IMR-90 (cell line): ENCODE data around the gene SP8. TPM values are rescaled to one million over a fixed set of nuclear protein-coding genes. Genes with fewer than 3 reads are reported as not detected.

ENCODE experiments used
- ATAC-seq: fragments of 200-7000 bp; cut with Tn5 transposase; 2 replicates; pipeline ENCODE4 v1.9.1; 2020; ENCODE audit warnings: low read depth, mild to moderate bottlenecking, moderate library complexity
- BruUV-seq: library from RNA; stranded (reverse); fragments of 400-500 nt; replicated peaks from 2 replicates; lab custom pipeline; 2021; lab: Mats Ljungman, UMichigan
- CTCF ChIA-PET: fragments of 300-600 bp; formaldehyde crosslinking; extraction: SDS; loops from one replicate; lab custom pipeline; 2021; ENCODE audit warnings: antibody characterized with exemption; lab: Yijun Ruan, JAX
- POLR2A ChIA-PET: fragments of 300-600 bp; sonication (Branson Sonifier 250); formaldehyde crosslinking; loops from one replicate; lab custom pipeline; 2022; ENCODE audit warnings: antibody characterized with exemption; ENCODE audit not compliant: unreplicated experiment; lab: Charles Lee
- DNase-seq: peaks from one replicate; pipeline ENCODE4 v3.0.0; 2013
- H2AFZ ChIP-seq: replicated peaks from 2 replicates; pipeline ENCODE3; 2013; ENCODE audit warnings: low read length, mild to moderate bottlenecking; ENCODE audit not compliant: poor library complexity
- H2AK5ac ChIP-seq: 2 replicates; pipeline ENCODE4 v1.6.1; 2013; ENCODE audit warnings: low read depth, low read length, inconsistent platforms
- H2AK9ac ChIP-seq: replicated peaks from 2 replicates; pipeline ENCODE3; 2013; ENCODE audit warnings: mild to moderate bottlenecking, low read depth, low read length, moderate library complexity; ENCODE audit not compliant: poor library complexity
- H2BK120ac ChIP-seq: 2 replicates; pipeline ENCODE4 v1.6.1; 2013; ENCODE audit warnings: low read depth, low read length, inconsistent platforms
- H2BK15ac ChIP-seq: 3 replicates; pipeline ENCODE4 v1.6.1; 2013; ENCODE audit warnings: low read depth, low read length, inconsistent platforms
- H2BK20ac ChIP-seq: 2 replicates; pipeline ENCODE4 v1.6.1; 2013; ENCODE audit warnings: low read depth, mild to moderate bottlenecking, inconsistent platforms, low read length, moderate library complexity
- H2BK5ac ChIP-seq: 2 replicates; pipeline ENCODE4 v1.6.1; 2013; ENCODE audit warnings: mild to moderate bottlenecking, low read depth, low read length, inconsistent platforms; ENCODE audit not compliant: poor library complexity, severe bottlenecking
- H3K14ac ChIP-seq: replicated peaks from 2 replicates; pipeline ENCODE4 v1.6.1; 2013; ENCODE audit warnings: low read depth, low read length, inconsistent platforms
- H3K18ac ChIP-seq: 2 replicates; pipeline ENCODE4 v1.6.1; 2013; ENCODE audit warnings: low read depth, low read length, control low read depth
- H3K23ac ChIP-seq: 2 replicates; pipeline ENCODE4 v1.6.1; 2013; ENCODE audit warnings: low read depth, low read length, inconsistent platforms
- H3K27ac ChIP-seq: 2 replicates; pipeline ENCODE4 v1.5.1; 2013; ENCODE audit warnings: mild to moderate bottlenecking, control low read depth, low read length; ENCODE audit not compliant: insufficient read depth
- H3K27me3 ChIP-seq: 2 replicates; pipeline ENCODE4 v1.6.1; 2013; ENCODE audit warnings: low read length; ENCODE audit not compliant: control insufficient read depth, insufficient read depth
- H3K36me3 ChIP-seq: 2 replicates; pipeline ENCODE4 v1.6.1; 2013; ENCODE audit warnings: low read length, mixed read lengths; ENCODE audit not compliant: control insufficient read depth, insufficient read depth
- H3K4ac ChIP-seq: 2 replicates; pipeline ENCODE4 v1.6.1; 2013; ENCODE audit warnings: low read depth, low read length, inconsistent platforms
- H3K4me1 ChIP-seq: 2 replicates; pipeline ENCODE4 v1.6.1; 2013; ENCODE audit warnings: low read length, mixed read lengths; ENCODE audit not compliant: control insufficient read depth, insufficient read depth
- H3K4me2 ChIP-seq: 2 replicates; pipeline ENCODE4 v1.6.1; 2013; ENCODE audit warnings: low read depth, mild to moderate bottlenecking, control low read depth, low read length, moderate library complexity
- H3K4me3 ChIP-seq: 2 replicates; pipeline ENCODE4 v1.5.1; 2013; ENCODE audit warnings: low read depth, mild to moderate bottlenecking, control low read depth, low read length, moderate library complexity; ENCODE audit not compliant: insufficient read depth
- H3K56ac ChIP-seq: 2 replicates; pipeline ENCODE4 v1.6.1; 2013; ENCODE audit warnings: low read length, inconsistent platforms; ENCODE audit not compliant: insufficient read depth; ENCODE audit errors: extremely low read depth
- H3K79me1 ChIP-seq, 2 experiments: 2 replicates each; pipeline ENCODE4 v1.6.1; 2013; ENCODE audit warnings: low read length in 2 of 2, inconsistent platforms in 1 of 2, low read depth in 1 of 2
- H3K9ac ChIP-seq: 2 replicates; pipeline ENCODE4 v1.6.1; 2013; ENCODE audit warnings: low read depth, low read length, control low read depth
- H3K9me1 ChIP-seq: 2 replicates; pipeline ENCODE4 v1.6.1; 2013; ENCODE audit warnings: low read length, inconsistent platforms; ENCODE audit not compliant: insufficient read depth
- H3K9me3 ChIP-seq: 2 replicates; pipeline ENCODE4 v1.6.1; 2013; ENCODE audit warnings: low read length; ENCODE audit not compliant: control insufficient read depth, insufficient read depth
- H4K20me1 ChIP-seq: 2 replicates; pipeline ENCODE4 v1.6.1; 2013; ENCODE audit warnings: low read length, inconsistent platforms; ENCODE audit not compliant: insufficient read depth
- H4K5ac ChIP-seq: 2 replicates; pipeline ENCODE4 v1.6.1; 2013; ENCODE audit warnings: mild to moderate bottlenecking, low read depth, low read length, control low read depth
- H4K8ac ChIP-seq, 2 experiments: 2 replicates each; pipeline ENCODE4 v1.6.1; 2013; ENCODE audit warnings: low read depth in 2 of 2, low read length in 2 of 2, control low read depth in 1 of 2, inconsistent platforms in 1 of 2
- H4K91ac ChIP-seq: 2 replicates; pipeline ENCODE4 v1.6.1; 2013; ENCODE audit warnings: low read depth, low read length, inconsistent platforms; ENCODE audit not compliant: insufficient read depth
- CHD1 ChIP-seq: IDR thresholded peaks from 2 replicates; pipeline ENCODE4 v1.6.1; 2012; ENCODE audit warnings: low read depth, low read length, improper control_type of control experiment
- CTCF ChIP-seq: conservative IDR thresholded peaks from 2 replicates; pipeline ENCODE4 v1.5.1; 2012; ENCODE audit warnings: mild to moderate bottlenecking, low read depth, low read length, improper control_type of control experiment
- RAD21 ChIP-seq: IDR thresholded peaks from 2 replicates; pipeline ENCODE4 v1.6.1; 2012; ENCODE audit warnings: low read length, improper control_type of control experiment
- RFX5 ChIP-seq: IDR thresholded peaks from 2 replicates; pipeline ENCODE4 v1.8.0; 2012; ENCODE audit warnings: low read depth, mild to moderate bottlenecking, low read length, moderate library complexity
- SMC3 ChIP-seq: fragments of 150-350 bp; IDR thresholded peaks from 2 replicates; pipeline ENCODE4 v1.6.1; 2016; ENCODE audit warnings: low read depth, mild to moderate bottlenecking, antibody characterized with exemption, low read length, moderate library complexity
- WGBS, 2 experiments: methylation state at CpG; one replicate each; pipeline versions ENCODE4 v1.1.5 to v1.1.7; 2013; ENCODE audit warnings: missing lambda C conversion rate in 2 of 2; ENCODE audit not compliant: insufficient read length in 1 of 2; ENCODE audit errors: extremely low coverage in 2 of 2; 5-methylcytosine and 5-hydroxymethylcytosine counted together
- dilution Hi-C: fragments of 300-500 bp; cut with HindIII; formaldehyde crosslinking; loops from one replicate; pipeline ENCODE4 v1.14.3; 2018; ENCODE audit warnings: low sequenced_read_pairs; ENCODE audit not compliant: unreplicated experiment
- in situ Hi-C: fragments of 300-500 bp; cut with MboI; formaldehyde crosslinking; loops from 3 replicates; pipeline ENCODE4 v1.14.3; 2019; ENCODE audit warnings: low sequenced_read_pairs, inconsistent platforms, mixed read lengths
- intact Hi-C: fragments of 100-400 bp; cut with micrococcal nuclease; formaldehyde crosslinking; loops from 2 replicates; pipeline ENCODE4 v1.10.0; 2022
- polyA plus RNA-seq, 3 experiments: library from polyadenylated mRNA; depleted of rRNA; stranded (reverse); fragments of >200 nt; gene quantifications; 2 replicates each; pipeline ENCODE4 v1.2.3, GENCODE V29; 2012; ENCODE audit warnings: low replicate concordance in 1 of 3
- total RNA-seq: library from RNA; depleted of rRNA; stranded (reverse); fragments of >200 nt; gene quantifications from 2 replicates; pipeline ENCODE4 v1.2.3, GENCODE V29; 2012

Gene SP8
- total and polyA plus RNA-seq, 2 of the 4 experiments (the other 2 are of a cell fraction) = not detected

GRCh38 chr7:20778063-20778721 is 8.5 kb downstream of the SP8 start:
- ChIA-PET CTCF (no interaction called here), POLR2A (interaction anchor here (0.6 kb wide), 1 partner anchor 755 kb away, joined by 3 read pairs; no protein-coding TSS in a partner anchor)
- H3K9me3 ChIP-seq = no peaks in the 10 kb centered on the region
- no peak overlapping the region for H2BK20ac ChIP-seq
- peak overlapping the region; percentile 20 for H3K4me3 ChIP-seq
- no peak overlapping the region for H2BK120ac ChIP-seq
- no peak overlapping the region for H3K18ac ChIP-seq
- H2BK15ac ChIP-seq = no peak overlapping the region
- no peak overlapping the region for H2AK9ac ChIP-seq
- no peak overlapping the region for H3K56ac ChIP-seq
- no peak overlapping the region for H3K4ac ChIP-seq
- H2AFZ ChIP-seq = peak overlapping the region; percentile 82
- no peak overlapping the region for H3K9ac ChIP-seq
- BruUV-seq = no TSS peak
- H3K4me2 ChIP-seq = peak overlapping the region; percentile 80
- H3K23ac ChIP-seq = no peak overlapping the region
- in situ Hi-C loops (loop anchor here (10.0 kb wide), 2 partner anchors 727 to 1227 kb away; no protein-coding TSS in a partner anchor), dilution Hi-C loops (no loop called here), intact Hi-C loops (loop anchor here (1.0 to 5.0 kb wide), 4 partner anchors 477 to 1304 kb away; no protein-coding TSS in a partner anchor)
- no peaks in the 10 kb centered on the region for H4K20me1 ChIP-seq
- no peaks in the 10 kb centered on the region for H3K36me3 ChIP-seq
- WGBS, 2 experiments = 2% methylated on average over 31 of the region's 63 CpGs; no CpG with 5 or more reads in 1 of the 2 experiments
- peaks cover 45% of the 10 kb centered on the region for H3K27me3 ChIP-seq
- no peaks in the 10 kb centered on the region for H3K79me1 ChIP-seq
- no peak overlapping the region for H4K5ac ChIP-seq
- DNase-seq = no peak
- H3K14ac ChIP-seq = no peak overlapping the region
- no peak overlapping the region for H4K8ac ChIP-seq
- TF ChIP-seq CHD1 (no peak), SMC3 (peak; percentile 25; the same call in 1 of the 2 replicates), CTCF (peak; percentile 52), RAD21 (peak; percentile 64), RFX5 (no peak)
- no peak overlapping the region for H2BK5ac ChIP-seq
- no peak overlapping the region for H3K27ac ChIP-seq
- no peak overlapping the region for H2AK5ac ChIP-seq
- no peaks in the 10 kb centered on the region for H3K4me1 ChIP-seq
- H4K91ac ChIP-seq = no peak overlapping the region
- ATAC-seq = peak; percentile 98
- H3K9me1 ChIP-seq = no peaks in the 10 kb centered on the region
